ENCODE data around the gene DST.

Gene DST

GRCh38 chr6:56618050-56618449 lies 24.6 kb downstream of the DST start:
- peak; percentile 28 for TF ChIP-seq CTCF (IDR thresholded peaks at IDR 0.05; ENCODE audit: low read depth, low read length, missing control alignments)
- DNase-seq (ENCODE audit: low read depth), result no peak
- H3K4me3 ChIP-seq (ENCODE audit: low read depth, low read length), result no peak overlapping the region

- DNase-seq (ENCODE audit: low read depth), result no peak
- TF ChIP-seq CTCF (IDR thresholded peaks at IDR 0.05; ENCODE audit: low read depth, low read length, missing control alignments), result no peak
- no peak overlapping the region for H3K4me3 ChIP-seq (ENCODE audit: low read depth, low read length)
Observed at GRCh38 chr6:56616967-56617366, 25.7 kb downstream of the DST start.

- H3K4me3 ChIP-seq (ENCODE audit: low read depth, low read length), result no peak overlapping the region
- TF ChIP-seq CTCF (IDR thresholded peaks at IDR 0.05; ENCODE audit: low read depth, low read length, missing control alignments), result no peak
- no peak for DNase-seq (ENCODE audit: low read depth)
Observed at GRCh38 chr6:56613247-56613851, 29.3 kb downstream of the DST start.

GRCh38 chr6:56608332-56608731 lies 34.4 kb downstream of the DST start:
- no peak overlapping the region for H3K4me3 ChIP-seq (ENCODE audit: low read depth, low read length)
- DNase-seq (ENCODE audit: low read depth), result no peak
- TF ChIP-seq CTCF (IDR thresholded peaks at IDR 0.05; ENCODE audit: low read depth, low read length, missing control alignments), result no peak

GRCh38 chr6:56607111-56607752 lies 35.5 kb downstream of the DST start:
- DNase-seq (ENCODE audit: low read depth), result no peak
- TF ChIP-seq CTCF (IDR thresholded peaks at IDR 0.05; ENCODE audit: low read depth, low read length, missing control alignments), result no peak
- H3K4me3 ChIP-seq (ENCODE audit: low read depth, low read length), result no peak overlapping the region

GRCh38 chr6:56605435-56605834 lies 37.3 kb downstream of the DST start:
- no peak for DNase-seq (ENCODE audit: low read depth)
- no peak overlapping the region for H3K4me3 ChIP-seq (ENCODE audit: low read depth, low read length)
- TF ChIP-seq CTCF (IDR thresholded peaks at IDR 0.05; ENCODE audit: low read depth, low read length, missing control alignments), result no peak

GRCh38 chr6:56604186-56604585 lies 38.5 kb downstream of the DST start:
- TF ChIP-seq CTCF (IDR thresholded peaks at IDR 0.05; ENCODE audit: low read depth, low read length, missing control alignments), result no peak
- DNase-seq (ENCODE audit: low read depth), result no peak
- no peak overlapping the region for H3K4me3 ChIP-seq (ENCODE audit: low read depth, low read length)

Data from GM12864 (cell line).